Brain microvascular endothelial cell (primary cell): ENCODE measurements around the gene DCLK1.

ENCODE experiments used
- DNase-seq: peaks from one replicate; pipeline ENCODE4 v3.0.0-alpha.2; 2020
- H3K27ac ChIP-seq: fragments of 250-450 bp; sonication (Bioruptor Pico); 2 replicates; pipeline ENCODE4 v1.5.1; 2020; ENCODE audit warnings: mild to moderate bottlenecking, moderate library complexity
- H3K27me3 ChIP-seq: fragments of 250-450 bp; sonication (Bioruptor Pico); replicated peaks from 2 replicates; pipeline ENCODE4 v1.5.1; 2020; ENCODE audit warnings: mild to moderate bottlenecking
- H3K36me3 ChIP-seq: fragments of 250-450 bp; sonication (Bioruptor Pico); replicated peaks from 2 replicates; pipeline ENCODE4 v1.5.1; 2020; ENCODE audit warnings: mild to moderate bottlenecking
- H3K4me3 ChIP-seq: 2 replicates; pipeline ENCODE4 v1.5.1; 2011; ENCODE audit warnings: low read depth, mild to moderate bottlenecking, control low read depth, low read length, moderate library complexity
- CTCF ChIP-seq: IDR thresholded peaks from 2 replicates; pipeline ENCODE4 v1.5.1; 2011; ENCODE audit warnings: low read depth, mild to moderate bottlenecking, moderate library complexity, low read length, control low read depth, inconsistent platforms; ENCODE audit errors: missing control alignments
- in situ Hi-C: cut with HindIII; loops from 2 replicates; pipeline ENCODE4 v1.10.0; 2017; ENCODE audit warnings: low sequenced_read_pairs, low pct_ligation_motif_present

Gene DCLK1

DNA sequence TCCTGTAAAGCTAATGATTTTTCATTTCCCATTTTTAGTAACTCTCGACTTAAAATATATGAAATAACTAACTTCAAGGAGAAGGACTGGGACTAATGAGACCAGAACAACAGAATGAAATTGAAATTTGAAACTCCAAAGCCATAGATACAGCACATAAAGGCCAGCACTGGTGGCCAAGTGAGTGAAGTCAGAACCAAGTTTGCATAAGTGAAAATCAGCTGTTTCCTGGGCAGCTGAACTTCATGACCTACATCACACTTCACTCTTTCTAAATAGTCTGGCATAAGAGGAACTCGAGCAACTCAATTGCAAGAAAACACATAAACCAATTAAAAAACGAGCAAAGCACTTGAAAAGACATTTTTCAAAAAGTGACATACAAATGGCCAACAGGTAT lies 84.5 kb downstream of the DCLK1 start:
- Histone ChIP-seq H3K27me3 (no peaks in the 10 kb centered on the region), H3K4me3 (no peak overlapping the region), H3K36me3 (no peaks in the 10 kb centered on the region), H3K27ac (no peak overlapping the region)
- no peak for TF ChIP-seq CTCF
- DNase-seq: no peak
- in situ Hi-C loops: no loop called here

DNA sequence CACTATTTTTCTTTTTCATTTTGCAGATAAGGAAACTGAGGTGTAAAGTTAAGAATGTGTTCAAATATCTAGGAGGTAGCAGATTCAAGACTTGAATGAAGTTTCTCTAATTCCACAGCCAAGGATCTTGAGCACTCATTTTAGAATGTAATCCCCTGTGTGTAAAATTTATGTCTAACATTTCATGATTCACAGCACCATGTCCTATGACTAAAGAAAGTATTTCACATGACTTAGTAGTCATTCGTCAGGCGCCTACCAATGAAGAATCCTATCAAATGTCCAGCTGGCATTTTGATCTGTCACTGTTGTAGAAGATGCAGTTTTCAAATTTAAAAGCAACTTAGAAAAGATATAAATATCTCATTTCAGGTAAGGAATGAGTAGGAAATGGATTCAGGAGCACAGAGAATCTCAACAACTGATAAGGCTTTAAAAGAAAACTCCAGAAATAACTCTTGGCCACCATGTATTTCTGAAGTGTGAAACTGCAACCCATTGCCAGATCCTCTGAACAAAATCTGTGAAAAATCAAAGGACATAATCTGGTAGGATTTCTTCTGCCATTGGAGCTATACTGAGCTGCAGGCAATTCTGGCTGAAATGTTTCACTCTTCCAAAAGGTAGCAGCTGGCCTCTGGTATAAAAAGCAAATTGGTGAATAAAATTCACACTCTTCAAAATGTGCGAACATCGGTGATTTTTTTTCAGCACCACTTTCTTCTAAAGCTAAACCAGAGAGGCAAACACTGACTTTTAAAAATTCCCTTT lies 92.2 kb downstream of the DCLK1 start:
- in situ Hi-C loops: no loop called here
- no peaks in the 10 kb centered on the region for H3K27me3 ChIP-seq
- H3K4me3 ChIP-seq: no peak overlapping the region
- no peak for TF ChIP-seq CTCF
- no peaks in the 10 kb centered on the region for H3K36me3 ChIP-seq
- peak; percentile 38 for DNase-seq
- H3K27ac ChIP-seq: peak overlapping the region; percentile 40

- Histone ChIP-seq H3K36me3 (no peaks in the 10 kb centered on the region), H3K4me3 (no peak overlapping the region), H3K27me3 (no peaks in the 10 kb centered on the region), H3K27ac (no peak overlapping the region)
- no peak for DNase-seq
- in situ Hi-C loops: no loop called here
- TF ChIP-seq CTCF: no peak
Measured at GRCh38 chr13:36033035-36033434, 98.1 kb downstream of the DCLK1 start.

- peak overlapping the region; percentile 93 for H3K27ac ChIP-seq
- DNase-seq: no peak
- H3K27me3 ChIP-seq: no peaks in the 10 kb centered on the region
- TF ChIP-seq CTCF: no peak
- in situ Hi-C loops: no loop called here
- H3K4me3 ChIP-seq: no peak overlapping the region
- no peaks in the 10 kb centered on the region for H3K36me3 ChIP-seq
Measured at GRCh38 chr13:36031490-36031889, 99.7 kb downstream of the DCLK1 start.

DNA sequence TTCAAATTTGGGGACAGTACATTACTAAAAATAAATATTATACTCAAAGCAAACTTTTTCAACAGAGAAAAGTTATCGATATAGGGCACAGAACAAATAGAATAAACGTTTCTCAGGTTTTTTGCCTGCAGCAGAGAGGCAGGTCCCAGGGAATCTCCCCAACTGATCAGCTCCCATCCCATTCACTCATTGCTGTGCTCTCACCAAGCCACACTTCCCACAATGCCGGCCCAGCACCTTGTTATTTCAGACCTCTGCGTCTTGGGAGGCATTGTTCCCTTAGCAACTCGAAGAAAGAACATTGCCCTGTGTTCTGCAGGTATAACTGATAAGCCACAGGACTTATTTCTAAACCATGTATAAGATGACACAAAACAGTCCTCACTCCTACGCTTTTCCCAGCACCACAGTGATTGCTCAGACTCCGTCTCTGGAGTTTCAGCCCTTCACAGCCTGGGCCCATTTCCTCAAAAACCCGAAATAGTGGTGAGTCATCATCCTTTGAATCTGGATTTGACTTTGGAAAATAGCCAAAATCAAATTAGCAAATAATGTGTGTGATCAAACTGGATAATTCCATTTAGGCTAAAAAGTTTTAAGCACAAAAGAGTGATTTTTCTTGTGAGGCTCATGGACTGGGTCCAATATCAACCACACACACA lies 100.4 kb downstream of the DCLK1 start:
- in situ Hi-C loops: no loop called here
- no peaks in the 10 kb centered on the region for H3K36me3 ChIP-seq
- H3K4me3 ChIP-seq: no peak overlapping the region
- TF ChIP-seq CTCF: no peak
- H3K27ac ChIP-seq: peak overlapping the region; percentile 93
- H3K27me3 ChIP-seq: no peaks in the 10 kb centered on the region
- DNase-seq: peak; percentile 98
